Ovary (tissue), 3 donors: ENCODE results near the gene MCTP2.

ENCODE experiments used
- CTCF ChIP-seq, 3 donors: fragments of 450-650 bp in 2 of 3; fragments of 200-600 bp in 1 of 3; IDR thresholded peaks; one replicate each; pipeline versions ENCODE4 v1.5.1 to v1.8.0; 2016 to 2022; ENCODE audit warnings: antibody characterized with exemption in 3 of 3, mild to moderate bottlenecking in 1 of 3
- EP300 ChIP-seq: sonication (generic); formaldehyde crosslinking; IDR thresholded peaks from one replicate; pipeline ENCODE4 v1.6.1; 2017; ENCODE audit warnings: antibody characterized with exemption
- POLR2A ChIP-seq: fragments of 450-650 bp; IDR thresholded peaks from one replicate; pipeline ENCODE4 v1.6.1; 2017; ENCODE audit warnings: antibody characterized with exemption, mild to moderate bottlenecking, moderate library complexity
- donor health status: DM: no; HTN: no; CAD: no.

DNA sequence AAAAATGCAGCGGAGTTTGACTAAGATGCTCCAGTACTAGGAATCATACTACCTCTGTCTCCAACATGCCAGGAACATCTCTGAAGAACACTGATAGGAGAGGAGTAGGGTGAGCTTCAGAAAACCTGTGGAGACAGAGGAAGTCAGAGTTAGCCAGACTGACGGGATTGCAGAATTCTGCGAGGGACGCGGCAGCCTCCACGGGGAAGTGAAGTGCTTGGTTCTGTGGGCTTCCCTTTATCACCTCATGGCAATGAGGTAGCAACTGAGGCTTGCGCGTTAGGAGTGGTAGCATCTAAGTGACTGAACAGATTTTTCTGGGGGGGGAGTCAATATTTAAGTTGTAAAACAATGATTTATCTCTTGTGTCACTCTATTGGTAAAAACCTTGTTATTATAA is 226.3 kb downstream of the MCTP2 start:
- TF ChIP-seq CTCF (IDR thresholded peaks at IDR 0.05) (no peak), EP300 (no peak), POLR2A (no peak)
